ENCODE measurements around the gene KRT17. TPM values are rescaled to one million over a fixed set of nuclear protein-coding genes. Genes with fewer than 3 reads are reported as not detected.
A peak's percentile ranks its signal among the peaks of the same experiment; 100 is the strongest.

Gene KRT17
- total and polyA plus RNA-seq, 4 donors = 3.8 to 126 (median 19.3) TPM

DNA sequence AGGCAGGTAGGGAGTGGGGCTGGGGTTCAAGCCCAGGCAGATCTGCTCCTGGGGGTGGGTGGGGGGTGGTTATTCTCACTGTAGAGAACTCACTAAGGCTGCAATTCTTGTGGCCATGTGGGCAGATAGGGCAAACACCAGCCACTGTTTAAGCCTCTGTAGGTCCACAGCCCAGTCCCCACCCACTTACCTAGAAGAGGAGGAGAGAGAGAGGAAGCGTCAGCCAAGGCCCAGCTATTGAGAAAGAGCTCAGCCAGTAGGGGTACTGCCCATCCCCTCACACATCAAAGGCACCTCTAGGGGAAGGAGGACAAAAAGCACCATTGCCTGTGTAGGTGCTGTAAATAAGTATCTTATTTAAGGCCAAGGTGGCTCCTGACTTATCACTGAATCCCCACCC, 24.7 kb downstream of the KRT17 start:
- WGBS, 2 donors = 82 to 88% methylated on average over 1 of the region's 1 CpG
- no peaks in the 10 kb centered on the region for H3K4me1 ChIP-seq (ENCODE audit: control insufficient read depth in 1 of 2, insufficient read depth in 2 of 2, low read length in 2 of 2)
- H3K36me3 ChIP-seq (ENCODE audit: control insufficient read depth in 1 of 2, insufficient read depth in 2 of 2, low read length in 1 of 2) = no peaks in the 10 kb centered on the region
- DNase-seq (no peak), ATAC-seq (ENCODE audit: low FRiP score) (no peak)
- no peaks in the 10 kb centered on the region for H3K9me3 ChIP-seq (ENCODE audit: control insufficient read depth, low read length)
- H3K4me3 ChIP-seq (ENCODE audit: low read length in 2 of 2) = no peak overlapping the region
- no peaks in the 10 kb centered on the region for H3K27me3 ChIP-seq (ENCODE audit: control insufficient read depth in 1 of 2, insufficient read depth in 2 of 2, low read length in 1 of 2)
- intact Hi-C loops (cut with DNase I) = no loop called here
- H3K27ac ChIP-seq (ENCODE audit: low read depth in 1 of 2, low read length in 2 of 2) = no peak overlapping the region

DNA sequence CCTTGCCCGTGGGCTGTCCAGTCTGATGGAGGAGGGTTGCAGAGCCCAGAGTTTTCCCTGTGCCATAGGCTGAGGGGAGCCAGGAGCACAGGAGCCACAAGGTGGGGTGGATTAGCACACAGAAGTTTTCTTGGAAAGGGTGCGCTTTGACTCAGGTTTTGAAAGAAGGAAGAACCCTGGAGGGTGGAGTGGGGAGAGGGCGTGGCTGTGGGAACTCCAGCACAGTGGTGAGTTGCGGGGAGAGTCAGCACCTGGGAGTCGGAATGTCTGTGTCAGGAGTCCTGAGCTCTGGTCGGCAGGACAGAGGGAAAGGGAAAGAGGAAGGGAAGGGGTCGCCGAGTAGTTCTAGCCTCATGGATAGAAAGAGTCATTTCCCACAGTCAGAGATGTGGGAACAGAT, 28.8 kb downstream of the KRT17 start:
- H3K27me3 ChIP-seq (ENCODE audit: control insufficient read depth in 1 of 2, insufficient read depth in 2 of 2, low read length in 1 of 2) = no peaks in the 10 kb centered on the region
- intact Hi-C loops (cut with DNase I) = no loop called here
- no peaks in the 10 kb centered on the region for H3K4me1 ChIP-seq (ENCODE audit: control insufficient read depth in 1 of 2, insufficient read depth in 2 of 2, low read length in 2 of 2)
- no peak for ATAC-seq (ENCODE audit: low FRiP score)
- no peak overlapping the region for H3K4me3 ChIP-seq (ENCODE audit: low read length in 2 of 2)
- H3K27ac ChIP-seq (ENCODE audit: low read depth in 1 of 2, low read length in 2 of 2) = no peak overlapping the region
- WGBS, 2 donors = 91 to 93% methylated on average over 8 of the region's 8 CpGs
- no peaks in the 10 kb centered on the region for H3K9me3 ChIP-seq (ENCODE audit: control insufficient read depth, low read length)
- DNase-seq = peak in 1 of 2 donors; percentile 43
- H3K36me3 ChIP-seq (ENCODE audit: control insufficient read depth in 1 of 2, insufficient read depth in 2 of 2, low read length in 1 of 2) = no peaks in the 10 kb centered on the region

DNA sequence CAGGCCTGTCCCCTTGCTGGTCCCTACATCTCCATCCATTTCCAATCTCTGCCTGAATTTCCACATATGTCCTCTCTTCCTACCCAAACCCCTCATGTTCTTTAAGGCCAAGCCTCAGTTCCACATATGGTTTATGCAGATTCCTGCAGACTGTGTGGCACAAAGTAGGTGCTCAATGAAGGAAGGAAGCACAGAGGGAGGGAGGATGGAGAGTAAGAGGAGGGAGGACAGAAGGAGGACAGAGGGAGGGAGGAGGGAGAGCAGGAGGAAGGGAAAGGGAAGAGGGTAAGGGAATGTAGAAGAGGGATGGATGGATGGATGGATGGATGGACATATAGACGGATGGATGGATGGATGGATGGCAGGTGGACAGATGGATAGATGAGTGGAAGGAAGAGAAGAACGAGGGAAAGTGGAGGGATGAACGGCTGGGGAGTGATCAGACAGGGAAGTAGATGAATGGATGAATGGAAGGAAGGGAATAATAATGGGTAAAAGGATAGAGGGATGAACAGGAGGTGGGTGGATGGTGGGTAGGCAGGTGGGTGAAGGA, 29.9 kb downstream of the KRT17 start:
- no peaks in the 10 kb centered on the region for H3K27me3 ChIP-seq (ENCODE audit: control insufficient read depth in 1 of 2, insufficient read depth in 2 of 2, low read length in 1 of 2)
- no peaks in the 10 kb centered on the region for H3K9me3 ChIP-seq (ENCODE audit: control insufficient read depth, low read length)
- ATAC-seq (ENCODE audit: low FRiP score) (no peak), DNase-seq (no peak)
- H3K36me3 ChIP-seq (ENCODE audit: control insufficient read depth in 1 of 2, insufficient read depth in 2 of 2, low read length in 1 of 2) = no peaks in the 10 kb centered on the region
- intact Hi-C loops (cut with DNase I) = no loop called here
- H3K4me1 ChIP-seq (ENCODE audit: control insufficient read depth in 1 of 2, insufficient read depth in 2 of 2, low read length in 2 of 2) = no peaks in the 10 kb centered on the region
- no peak overlapping the region for H3K27ac ChIP-seq (ENCODE audit: low read depth in 1 of 2, low read length in 2 of 2)
- 52 to 86% methylated on average over 3 of the region's 3 CpGs for WGBS, 2 donors
- H3K4me3 ChIP-seq (ENCODE audit: low read length in 2 of 2) = no peak overlapping the region

DNA sequence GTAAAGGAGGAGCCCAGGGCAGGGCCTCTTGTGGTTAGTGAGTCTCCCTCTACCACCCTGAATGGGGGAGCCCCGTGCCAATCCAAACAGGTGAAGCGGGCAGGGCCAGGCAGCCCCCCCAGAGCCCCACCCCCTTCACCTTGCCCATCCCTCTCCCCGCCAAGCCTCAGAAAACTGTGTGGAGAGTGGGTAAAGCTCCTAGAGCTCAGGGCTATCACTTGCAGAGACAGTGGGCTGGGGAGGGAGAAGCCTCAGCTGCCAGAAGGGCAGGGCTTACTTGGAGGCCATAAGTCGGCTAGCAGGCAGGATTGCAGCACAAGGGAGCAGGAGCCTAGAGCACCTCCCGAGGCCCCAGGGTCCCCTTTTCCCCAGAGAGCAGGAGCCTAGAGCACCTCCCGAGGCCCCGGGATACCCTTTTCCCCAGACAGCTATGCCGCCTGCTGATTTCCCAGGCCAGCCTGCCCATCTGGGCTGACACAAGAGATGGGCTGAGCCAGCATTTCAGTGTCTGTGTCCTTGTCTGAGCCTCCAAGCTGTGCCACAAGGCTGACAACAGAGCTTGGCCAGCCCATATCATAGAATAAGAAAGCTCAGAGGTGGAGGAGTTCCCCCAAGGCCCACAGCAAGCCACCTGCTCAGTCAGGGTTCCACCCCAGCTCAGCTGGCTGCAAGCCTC, 30.9 kb downstream of the KRT17 start:
- Histone ChIP-seq H3K27ac (ENCODE audit: low read depth in 1 of 2, low read length in 2 of 2) (no peak overlapping the region), H3K36me3 (ENCODE audit: control insufficient read depth in 1 of 2, insufficient read depth in 2 of 2, low read length in 1 of 2) (no peaks in the 10 kb centered on the region), H3K9me3 (ENCODE audit: control insufficient read depth, low read length) (no peaks in the 10 kb centered on the region), H3K27me3 (ENCODE audit: control insufficient read depth in 1 of 2, insufficient read depth in 2 of 2, low read length in 1 of 2) (no peaks in the 10 kb centered on the region), H3K4me1 (ENCODE audit: control insufficient read depth in 1 of 2, insufficient read depth in 2 of 2, low read length in 2 of 2) (peaks cover 0 to 2% of the 10 kb centered on the region in 2 donors), H3K4me3 (ENCODE audit: low read length in 2 of 2) (no peak overlapping the region)
- intact Hi-C loops (cut with DNase I) = no loop called here
- WGBS, 2 donors = 33 to 53% methylated on average over 8 of the region's 8 CpGs
- ATAC-seq (ENCODE audit: low FRiP score) (no peak), DNase-seq (peak in 1 of 2 donors; percentile 34)

DNA sequence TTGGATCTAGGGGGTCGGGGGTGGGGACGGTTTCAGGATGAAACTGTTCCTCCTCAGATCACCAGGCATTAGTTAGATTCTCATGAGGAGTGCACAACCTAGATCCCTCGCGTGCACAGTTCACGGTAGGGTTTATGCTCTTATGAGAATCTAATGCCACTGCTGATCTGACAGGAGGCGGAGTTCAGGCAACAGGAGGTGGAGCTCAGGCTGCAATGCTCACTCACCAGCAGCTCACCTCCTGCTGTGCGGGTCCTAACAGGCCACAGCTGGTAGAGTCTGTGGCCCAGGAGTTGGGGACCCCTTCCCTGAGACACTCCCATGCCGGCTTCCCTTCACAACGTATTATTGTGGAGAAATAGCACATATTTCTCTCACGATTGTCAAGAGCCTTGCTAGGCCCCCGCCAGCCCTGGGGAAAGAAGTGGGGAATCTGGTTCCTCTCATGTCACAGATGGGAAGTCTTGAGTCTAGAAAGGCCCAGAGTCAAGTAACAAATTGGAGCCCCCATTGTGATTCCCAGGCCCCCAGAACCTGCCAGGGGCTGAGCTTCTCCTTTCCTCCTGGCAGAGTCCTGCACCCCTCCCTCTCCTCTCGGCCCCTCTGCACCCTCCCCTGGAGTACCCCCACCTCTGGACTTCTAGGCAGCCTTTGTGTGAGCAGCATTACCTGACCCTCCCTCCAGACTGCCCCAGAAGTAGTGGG, 31.6 kb downstream of the KRT17 start:
- no peaks in the 10 kb centered on the region for H3K27me3 ChIP-seq (ENCODE audit: control insufficient read depth in 1 of 2, insufficient read depth in 2 of 2, low read length in 1 of 2)
- DNase-seq = peak in 1 of 2 donors; percentile 53
- H3K4me1 ChIP-seq (ENCODE audit: control insufficient read depth in 1 of 2, insufficient read depth in 2 of 2, low read length in 2 of 2) = peaks cover 0 to 5% of the 10 kb centered on the region in 2 donors
- no peaks in the 10 kb centered on the region for H3K36me3 ChIP-seq (ENCODE audit: control insufficient read depth in 1 of 2, insufficient read depth in 2 of 2, low read length in 1 of 2)
- no peaks in the 10 kb centered on the region for H3K9me3 ChIP-seq (ENCODE audit: control insufficient read depth, low read length)
- intact Hi-C loops (cut with DNase I) = no loop called here
- 90 to 92% methylated on average over 12 of the region's 12 CpGs for WGBS, 2 donors
- no peak for ATAC-seq (ENCODE audit: low FRiP score)
- H3K27ac ChIP-seq (ENCODE audit: low read depth in 1 of 2, low read length in 2 of 2) = no peak overlapping the region
- no peak overlapping the region for H3K4me3 ChIP-seq (ENCODE audit: low read length in 2 of 2)

DNA sequence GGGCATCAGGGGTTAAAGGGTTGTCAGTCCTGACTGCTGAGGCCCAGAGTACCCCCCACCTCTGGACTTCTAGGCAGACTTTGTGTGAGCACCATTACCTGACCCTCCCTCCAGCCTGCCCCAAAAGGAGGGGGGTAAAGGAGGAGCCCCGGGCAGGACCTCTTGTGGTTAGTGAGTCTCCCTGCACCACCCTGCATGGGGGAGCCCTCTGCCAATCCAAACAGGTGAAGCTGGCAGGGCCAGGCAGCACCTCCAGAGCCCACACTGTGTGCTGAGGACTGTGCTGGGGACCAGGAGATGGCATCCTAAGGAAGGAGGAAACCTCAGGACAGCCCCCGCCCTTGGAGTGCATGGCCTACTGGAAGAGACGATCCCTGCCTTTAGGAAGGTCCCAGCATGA, 35.1 kb downstream of the KRT17 start:
- no peak overlapping the region for H3K27ac ChIP-seq (ENCODE audit: low read depth in 1 of 2, low read length in 2 of 2)

DNA sequence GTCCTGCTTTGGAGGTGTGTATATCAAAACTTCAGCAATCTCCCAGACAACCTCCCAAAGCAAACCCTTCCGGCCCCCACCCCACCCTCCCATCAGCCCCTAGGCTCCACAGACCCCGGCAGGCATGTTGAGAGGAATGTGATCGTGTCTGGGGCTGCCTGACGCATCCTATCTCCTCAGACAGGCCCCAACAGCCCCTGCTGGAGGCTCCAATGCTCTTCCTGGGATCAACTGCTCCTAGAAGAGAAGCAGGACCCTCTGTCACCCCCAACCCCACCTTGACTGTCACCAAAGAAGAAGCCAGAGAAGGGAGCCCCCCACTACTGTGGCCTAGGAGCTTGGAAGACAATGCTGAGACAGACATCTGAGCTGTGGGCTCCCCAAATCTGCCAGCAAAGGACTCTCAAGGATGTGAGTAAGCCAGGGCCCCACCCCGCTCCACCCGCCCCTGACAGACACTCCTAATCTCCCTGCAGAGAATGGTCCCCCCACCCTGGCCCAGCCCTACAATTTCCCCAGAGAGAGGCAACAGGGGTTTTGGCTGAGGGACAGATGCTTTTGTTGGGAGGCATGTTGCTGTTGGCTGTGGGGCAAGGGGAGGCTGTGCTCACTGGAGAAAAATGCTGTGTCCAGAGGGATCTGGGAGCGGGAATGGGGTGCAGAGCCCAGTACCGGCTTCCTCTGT, 36.1 kb downstream of the KRT17 start:
- no peak overlapping the region for H3K4me3 ChIP-seq (ENCODE audit: low read length in 2 of 2)
- 23 to 28% methylated on average over 6 to 8 of the region's 8 CpGs for WGBS, 2 donors
- peaks cover 0 to 5% of the 10 kb centered on the region in 2 donors for H3K4me1 ChIP-seq (ENCODE audit: control insufficient read depth in 1 of 2, insufficient read depth in 2 of 2, low read length in 2 of 2)
- H3K27ac ChIP-seq (ENCODE audit: low read depth in 1 of 2, low read length in 2 of 2) = no peak overlapping the region
- DNase-seq = peak in 1 of 2 donors; percentile 66
- intact Hi-C loops (cut with DNase I) = no loop called here
- no peaks in the 10 kb centered on the region for H3K36me3 ChIP-seq (ENCODE audit: control insufficient read depth in 1 of 2, insufficient read depth in 2 of 2, low read length in 1 of 2)
- ATAC-seq (ENCODE audit: low FRiP score) = peak; percentile 61
- H3K27me3 ChIP-seq (ENCODE audit: control insufficient read depth in 1 of 2, insufficient read depth in 2 of 2, low read length in 1 of 2) = no peaks in the 10 kb centered on the region
- H3K9me3 ChIP-seq (ENCODE audit: control insufficient read depth, low read length) = no peaks in the 10 kb centered on the region

More for the DNA sequence above, 35.1 kb downstream of the KRT17 start:
- no peaks in the 10 kb centered on the region for H3K27me3 ChIP-seq (ENCODE audit: control insufficient read depth in 1 of 2, insufficient read depth in 2 of 2, low read length in 1 of 2)
- H3K9me3 ChIP-seq (ENCODE audit: control insufficient read depth, low read length) = no peaks in the 10 kb centered on the region
- no peak overlapping the region for H3K4me3 ChIP-seq (ENCODE audit: low read length in 2 of 2)
- ATAC-seq (ENCODE audit: low FRiP score) = no peak
- no peaks in the 10 kb centered on the region for H3K36me3 ChIP-seq (ENCODE audit: control insufficient read depth in 1 of 2, insufficient read depth in 2 of 2, low read length in 1 of 2)
- DNase-seq = peak in 1 of 2 donors; percentile 53
- WGBS, 2 donors = 49 to 55% methylated on average over 3 of the region's 3 CpGs
- intact Hi-C loops (cut with DNase I) = no loop called here
- H3K4me1 ChIP-seq (ENCODE audit: control insufficient read depth in 1 of 2, insufficient read depth in 2 of 2, low read length in 2 of 2) = peaks cover 0 to 5% of the 10 kb centered on the region in 2 donors

DNA sequence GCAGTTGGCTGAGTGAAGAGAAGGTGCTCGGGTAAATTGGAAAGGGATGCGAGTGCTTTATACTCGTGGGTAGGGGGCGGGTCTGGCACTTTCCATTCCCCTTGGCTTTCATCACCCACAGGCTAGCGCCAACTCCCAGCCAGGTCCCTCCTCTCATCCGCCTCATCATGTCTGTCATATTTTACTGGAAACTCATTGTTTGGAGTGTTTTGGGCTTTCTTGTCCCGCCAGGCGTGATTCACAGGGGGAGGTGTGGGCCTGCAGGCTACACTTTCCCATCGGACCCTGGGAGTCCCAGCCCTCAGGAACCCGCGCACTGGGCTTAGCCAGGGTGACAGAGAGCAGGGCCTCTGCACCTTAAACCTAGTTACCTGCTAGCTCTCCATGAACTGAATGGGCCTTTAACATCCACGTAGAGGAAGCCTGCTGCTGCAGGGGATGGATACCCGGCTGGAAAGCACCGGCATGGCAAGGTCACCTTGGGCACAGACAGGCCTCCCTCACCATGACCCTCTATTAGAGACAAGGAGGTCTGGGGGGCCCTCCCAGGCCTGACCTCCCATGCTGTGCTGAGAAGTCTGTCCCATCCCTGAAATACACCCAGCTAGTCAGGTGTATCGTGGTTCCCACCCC, 37.4 kb downstream of the KRT17 start, which contains the start of gene KRT14:
Gene KRT14, minus strand, starts transcription at position 33 of the 633 bp plus-strand sequence. CDS start 61 bp downstream, outside the sequence.
- H3K27me3 ChIP-seq (ENCODE audit: control insufficient read depth in 1 of 2, insufficient read depth in 2 of 2, low read length in 1 of 2) = no peaks in the 10 kb centered on the region
- no peak for ATAC-seq (ENCODE audit: low FRiP score)
- H3K4me3 ChIP-seq (ENCODE audit: low read length in 2 of 2) = no peak within 1 kb of the TSS
- WGBS, 2 donors = 65 to 85% methylated on average over 15 of the region's 15 CpGs
- peak in 1 of 2 donors; percentile 63 for DNase-seq
- peaks cover 0 to 5% of the 10 kb centered on the region in 2 donors for H3K4me1 ChIP-seq (ENCODE audit: control insufficient read depth in 1 of 2, insufficient read depth in 2 of 2, low read length in 2 of 2)
- no peak within 1 kb of the TSS for H3K27ac ChIP-seq (ENCODE audit: low read depth in 1 of 2, low read length in 2 of 2)
- no peaks in the 10 kb centered on the region for H3K36me3 ChIP-seq (ENCODE audit: control insufficient read depth in 1 of 2, insufficient read depth in 2 of 2, low read length in 1 of 2)
- intact Hi-C loops (cut with DNase I) = no loop called here
- no peaks in the 10 kb centered on the region for H3K9me3 ChIP-seq (ENCODE audit: control insufficient read depth, low read length)
